HL-60/S4 (cell line): ENCODE measurements around the gene ABCA13.

ENCODE experiments used
- in situ Hi-C: fragments of 300-500 bp; cut with MboI; formaldehyde crosslinking; loops from 2 replicates; pipeline ENCODE4 v1.14.3; 2022; ENCODE audit warnings: low sequenced_read_pairs

ABCA13 gene

DNA sequence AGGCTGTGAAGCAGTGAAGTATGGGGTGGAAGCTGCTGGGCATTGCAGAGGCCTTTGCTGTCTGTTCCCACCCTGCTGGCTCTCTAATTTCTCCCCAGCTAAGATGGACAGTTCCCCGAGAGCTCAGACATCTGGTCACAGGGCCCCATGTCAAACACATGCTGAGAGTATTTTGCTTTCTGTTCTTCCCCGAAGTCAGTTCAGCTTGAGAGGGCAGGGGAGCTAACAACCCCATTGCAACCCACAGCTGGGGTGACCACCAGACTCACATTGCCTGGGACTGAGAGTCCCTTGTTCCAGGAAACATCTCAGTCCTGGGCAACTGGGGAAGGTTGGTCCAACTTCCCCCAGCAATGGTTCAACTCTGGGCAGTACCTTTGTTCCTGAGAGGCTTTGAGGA, 52.8 kb downstream of the ABCA13 start:
- in situ Hi-C loops: no loop called here

DNA sequence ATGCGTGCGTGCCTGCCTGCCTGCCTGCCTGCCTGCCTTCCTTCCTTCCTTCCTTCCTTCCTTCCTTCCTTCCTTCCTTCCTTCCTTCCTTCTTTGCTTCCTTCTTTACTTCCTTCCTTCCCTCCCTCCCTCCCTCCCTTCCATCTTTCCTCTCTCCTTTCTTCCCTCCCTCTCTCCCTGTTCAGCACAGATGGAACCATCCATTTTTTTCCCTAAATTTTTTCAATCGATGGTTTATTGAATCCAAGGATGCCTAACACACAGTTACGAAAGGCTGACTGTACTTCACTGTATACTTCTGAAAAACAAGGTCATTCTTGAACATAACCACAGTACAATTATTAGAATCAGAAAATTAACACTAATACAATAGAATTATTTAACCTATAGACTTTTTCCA, 53.8 kb downstream of the ABCA13 start:
- in situ Hi-C loops: no loop called here

DNA sequence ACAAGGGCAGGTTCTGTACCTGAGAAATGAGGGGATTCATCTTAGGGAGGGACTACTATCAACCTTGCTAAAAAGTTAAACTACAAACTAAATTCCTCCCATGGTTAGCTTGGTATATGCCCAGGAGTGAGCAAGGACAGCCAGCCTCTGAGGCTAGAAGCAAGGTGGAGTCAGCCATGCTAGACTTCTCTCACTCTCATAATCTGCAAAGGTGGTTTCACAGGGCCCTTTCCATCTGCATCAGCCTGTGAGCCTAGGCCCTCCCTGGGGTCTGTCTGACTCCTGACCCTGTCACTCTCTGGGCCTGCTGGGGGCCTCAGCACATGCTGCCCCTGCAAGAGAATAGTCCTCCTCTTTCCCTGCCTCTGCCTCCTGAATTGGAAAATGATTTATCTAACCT, 66.1 kb downstream of the ABCA13 start:
- in situ Hi-C loops: no loop called here

DNA sequence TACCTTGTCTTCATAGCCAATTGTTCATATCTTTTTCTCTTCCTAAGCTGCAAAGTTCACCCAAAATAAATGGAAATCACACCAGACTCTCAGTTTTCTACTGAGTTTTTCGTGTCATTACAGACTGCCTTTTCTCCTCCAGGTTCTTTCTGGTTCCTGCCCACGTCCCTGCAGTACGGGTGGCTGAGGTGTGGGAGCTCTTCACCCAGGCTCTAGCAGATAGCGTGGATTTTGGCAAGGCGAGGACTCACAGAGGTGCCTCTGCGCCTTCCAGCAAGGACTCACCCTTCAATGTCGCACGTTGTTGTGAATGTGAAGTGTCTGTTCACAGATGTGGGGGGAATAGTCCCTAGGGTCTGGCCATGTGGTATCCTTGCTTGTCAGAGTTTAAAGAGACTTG, 71.6 kb downstream of the ABCA13 start:
- in situ Hi-C loops: no loop called here

DNA sequence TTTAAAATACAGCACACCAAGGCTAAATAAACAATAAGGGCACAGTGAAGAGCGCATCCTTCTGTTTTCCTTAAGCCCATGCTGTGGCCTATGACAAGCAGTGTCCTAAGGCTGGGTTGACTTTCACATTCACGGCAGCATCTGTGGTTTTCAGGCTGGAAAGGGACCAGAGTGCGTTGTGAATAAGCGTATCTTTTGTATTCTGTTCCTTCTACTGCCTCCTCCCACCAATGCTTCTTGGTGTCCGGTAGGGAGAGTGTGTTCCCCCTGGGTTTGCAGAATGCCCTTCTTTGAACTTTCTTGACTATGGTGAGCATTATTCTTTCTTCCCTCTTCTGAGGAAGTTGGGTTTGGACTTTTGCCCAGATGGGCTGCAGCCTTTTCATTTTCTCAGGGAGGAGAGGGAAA, 73.6 kb downstream of the ABCA13 start:
- in situ Hi-C loops: no loop called here

DNA sequence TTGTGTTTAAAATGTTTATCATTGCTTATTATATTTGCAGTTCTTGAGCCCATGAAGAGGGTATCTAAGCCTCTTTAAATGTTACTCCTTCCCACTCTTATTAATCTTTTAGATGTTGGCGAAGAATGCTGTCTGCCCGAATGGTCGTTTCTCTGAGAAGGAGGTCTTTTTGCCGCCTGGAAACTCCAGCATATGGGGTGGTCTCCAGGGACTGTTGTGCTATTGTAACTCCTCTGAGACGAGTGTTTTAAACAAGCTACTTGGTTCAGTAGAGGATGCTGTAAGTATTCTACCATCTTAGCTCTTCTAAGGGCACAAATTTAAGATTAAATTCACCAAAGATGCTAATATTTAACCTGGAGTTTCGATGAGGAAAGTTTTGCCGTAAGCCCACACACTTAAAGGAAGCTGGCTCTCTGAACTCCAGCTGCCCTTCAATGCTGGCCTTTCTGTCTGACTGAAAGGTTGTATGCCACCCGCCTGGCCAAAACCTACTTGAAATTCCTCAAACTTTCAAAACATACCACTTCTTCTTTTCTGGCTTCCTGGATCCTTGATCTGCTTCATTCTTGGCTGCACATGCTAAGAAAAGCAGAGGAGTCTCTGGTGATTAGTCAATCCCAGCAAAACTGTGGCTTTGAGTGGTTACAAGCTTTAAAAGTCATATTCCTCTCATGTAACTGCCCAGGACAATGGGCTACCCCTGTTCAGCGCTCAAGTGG, 74.7 kb downstream of the ABCA13 start:
- in situ Hi-C loops: no loop called here

DNA sequence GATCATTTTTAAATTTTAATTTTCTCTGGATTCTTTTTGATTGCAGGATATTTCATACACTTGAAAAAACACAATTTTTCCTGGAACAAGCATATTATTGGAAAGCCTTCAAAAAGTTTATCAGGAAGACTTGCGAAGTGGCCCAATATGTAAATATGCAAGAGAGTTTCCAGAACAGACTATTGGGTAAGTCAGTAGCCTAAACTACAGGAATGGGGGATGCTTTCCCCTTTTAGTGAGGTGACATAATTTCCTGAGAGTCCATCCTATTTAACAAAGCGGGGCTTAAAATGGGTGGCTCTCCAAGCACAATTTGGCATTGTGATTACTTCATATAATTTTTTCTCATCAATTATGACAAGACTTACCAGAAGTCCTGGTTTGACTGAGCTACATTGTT, 77.9 kb downstream of the ABCA13 start:
- in situ Hi-C loops: no loop called here

DNA sequence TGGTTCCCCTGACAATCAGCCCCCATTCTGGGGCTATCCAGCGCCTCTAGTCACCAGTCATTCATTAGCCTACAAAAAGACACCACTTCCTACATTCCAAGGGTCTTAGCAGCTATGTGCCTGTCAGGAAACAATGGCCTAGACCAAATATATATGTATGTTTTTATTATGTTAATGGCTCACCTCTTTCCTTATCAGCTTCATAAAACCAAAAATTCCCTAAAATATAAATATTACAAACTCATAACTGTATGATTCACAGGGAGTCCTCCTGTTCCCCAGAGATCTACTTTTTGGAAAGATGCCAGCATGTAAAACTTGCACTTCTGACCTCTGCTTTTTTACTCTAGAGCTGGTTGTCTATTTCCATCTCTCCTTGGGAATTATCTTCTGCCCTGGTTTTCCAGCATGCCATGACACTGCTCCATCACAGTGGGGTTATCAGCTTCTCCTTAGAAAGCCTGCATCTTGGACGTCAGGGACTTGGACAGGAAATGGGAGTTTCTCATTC, 79.2 kb downstream of the ABCA13 start:
- in situ Hi-C loops: no loop called here

DNA sequence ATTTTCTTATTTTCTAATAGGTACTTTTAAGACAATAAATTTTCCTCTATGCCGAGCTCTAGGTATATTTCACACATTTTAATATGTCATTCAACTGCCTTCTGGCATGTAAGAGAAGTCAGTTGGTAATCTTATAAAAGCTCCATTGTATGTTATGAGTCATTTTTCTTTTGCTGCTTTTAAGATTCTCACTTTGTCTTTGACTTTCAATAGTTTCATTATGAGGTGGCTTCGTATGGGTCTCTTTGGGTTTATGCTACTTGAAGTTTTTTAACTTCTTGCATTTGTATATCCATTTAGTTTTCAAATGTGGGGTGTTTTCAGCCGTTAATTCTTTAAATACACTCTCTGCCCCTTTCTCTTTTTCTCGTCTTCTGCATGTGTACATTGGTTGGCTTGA, 80.5 kb downstream of the ABCA13 start:
- in situ Hi-C loops: no loop called here

DNA sequence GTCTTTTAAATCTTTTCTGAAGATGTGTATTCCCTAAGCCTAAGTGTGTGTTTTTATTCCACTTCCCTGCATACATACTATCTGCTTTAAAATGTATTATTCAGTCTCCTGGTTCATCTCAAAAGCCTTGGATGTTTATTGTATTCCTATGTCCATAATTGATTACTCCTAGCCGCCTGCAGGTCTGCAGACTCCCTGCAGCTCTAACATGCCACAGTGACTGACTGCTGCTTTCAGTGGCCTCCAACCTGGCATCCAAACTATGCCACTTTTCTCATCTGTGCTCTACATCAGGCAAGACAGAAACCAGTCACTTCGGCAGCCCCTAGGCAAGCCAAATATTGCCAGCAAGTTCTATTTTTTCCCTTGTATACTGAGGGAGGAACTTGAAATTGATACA, 81.7 kb downstream of the ABCA13 start:
- in situ Hi-C loops: no loop called here

DNA sequence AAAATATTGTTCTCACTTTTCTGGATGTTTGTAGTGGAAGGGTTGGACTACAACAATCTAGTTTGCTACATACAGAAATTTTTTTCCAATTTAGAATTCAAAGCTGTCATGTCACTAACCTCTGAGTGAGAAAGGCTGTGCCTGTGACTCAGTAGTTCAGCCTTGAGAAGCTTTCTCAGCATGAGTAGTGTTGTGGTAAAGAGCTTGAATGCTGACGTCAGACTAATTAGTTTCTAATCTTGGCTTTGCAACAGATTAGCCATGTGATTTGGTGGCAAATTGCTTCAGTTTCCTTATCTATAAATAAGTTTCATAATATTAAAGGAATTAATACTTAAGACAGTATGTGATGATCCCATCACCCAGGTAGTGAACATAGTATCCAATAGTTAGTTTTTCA, 83.8 kb downstream of the ABCA13 start:
- in situ Hi-C loops: no loop called here

DNA sequence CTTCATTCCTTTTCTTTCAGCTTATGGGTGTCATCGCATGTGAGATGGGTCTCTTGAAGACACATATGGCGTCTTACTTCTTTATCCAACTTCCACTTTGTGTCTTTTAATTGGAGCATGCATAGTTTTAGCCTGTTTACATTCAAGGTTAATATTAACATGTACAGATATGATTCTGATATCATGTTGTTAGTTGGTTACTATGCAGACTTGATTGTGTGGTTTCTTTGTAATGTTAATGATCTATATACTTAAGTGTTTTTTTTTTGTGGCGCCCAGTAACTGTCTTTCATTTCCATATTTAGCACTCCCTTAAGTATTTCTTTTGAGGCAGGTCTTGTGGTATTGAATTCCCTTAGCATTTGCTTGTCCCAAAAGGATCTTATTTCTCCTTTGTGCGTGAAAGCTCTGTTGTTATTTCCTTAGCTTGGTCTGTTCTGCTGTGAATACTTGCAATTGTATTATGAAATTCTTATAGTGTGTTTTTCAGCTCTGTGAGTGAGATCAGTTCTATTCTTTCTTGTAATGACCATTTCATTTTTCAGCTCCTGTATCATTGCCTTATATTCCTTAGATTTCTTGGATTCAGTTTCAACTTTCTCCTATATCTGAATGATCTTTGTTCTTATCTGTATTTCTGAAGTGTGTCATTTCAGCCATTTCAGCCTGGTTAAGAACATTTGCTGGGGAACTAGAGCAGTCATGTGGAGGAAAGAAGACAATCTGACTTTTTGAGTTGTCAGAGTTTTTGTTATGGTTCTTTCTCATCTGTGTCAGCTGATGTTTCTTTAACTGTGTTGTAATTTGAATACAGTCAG, 88.4 kb downstream of the ABCA13 start:
- in situ Hi-C loops: no loop called here

DNA sequence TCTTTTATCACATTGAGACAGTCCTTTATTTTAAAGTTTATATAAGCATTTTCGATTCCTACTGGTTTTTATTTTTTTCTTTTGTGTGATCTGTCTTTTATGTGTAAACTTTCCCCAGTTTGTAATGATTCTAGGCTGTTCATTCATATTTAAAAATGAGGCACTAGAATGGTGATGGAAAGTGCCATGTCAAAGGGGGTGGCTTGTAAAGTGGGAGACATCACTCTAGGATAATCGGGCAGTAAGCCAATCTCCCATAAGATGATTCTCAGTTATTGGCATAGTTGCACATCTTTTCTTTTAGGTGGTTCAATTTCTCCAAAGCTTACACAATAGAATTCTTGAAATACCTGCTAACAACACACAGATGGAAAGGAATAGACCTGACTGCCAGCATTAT, 90.4 kb downstream of the ABCA13 start:
- in situ Hi-C loops: no loop called here

DNA sequence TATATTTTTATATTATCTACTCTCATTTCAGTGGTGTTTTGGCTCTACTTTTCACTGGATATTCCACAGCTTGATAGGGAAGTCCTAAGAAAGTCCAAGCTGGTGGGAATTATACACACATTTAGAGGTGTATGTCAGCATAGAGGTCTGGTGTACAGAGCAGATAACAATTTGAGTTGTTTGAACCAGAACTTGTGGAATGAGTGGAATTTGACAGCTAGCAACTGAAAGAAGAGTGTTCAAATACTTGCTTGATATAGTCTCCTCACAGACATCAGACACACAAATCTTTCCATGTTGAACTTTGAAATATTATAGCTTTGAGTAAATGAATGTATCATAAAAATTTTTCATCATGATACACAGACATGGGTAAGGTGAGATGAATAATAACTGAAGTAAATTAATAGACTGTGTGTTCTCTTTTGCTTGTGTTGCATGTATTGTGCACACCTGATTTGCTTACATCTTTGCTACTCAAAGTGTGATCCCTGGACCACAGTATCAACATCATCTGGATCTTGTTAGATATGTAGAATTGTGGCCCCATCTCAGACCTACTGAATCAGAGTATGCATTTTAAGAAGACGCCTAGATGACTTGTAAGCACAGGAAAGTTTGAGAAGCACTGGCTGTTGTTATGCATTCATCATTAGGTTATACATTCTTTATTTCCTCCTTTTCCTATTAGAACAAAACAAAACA, 91.5 kb downstream of the ABCA13 start:
- in situ Hi-C loops: no loop called here

DNA sequence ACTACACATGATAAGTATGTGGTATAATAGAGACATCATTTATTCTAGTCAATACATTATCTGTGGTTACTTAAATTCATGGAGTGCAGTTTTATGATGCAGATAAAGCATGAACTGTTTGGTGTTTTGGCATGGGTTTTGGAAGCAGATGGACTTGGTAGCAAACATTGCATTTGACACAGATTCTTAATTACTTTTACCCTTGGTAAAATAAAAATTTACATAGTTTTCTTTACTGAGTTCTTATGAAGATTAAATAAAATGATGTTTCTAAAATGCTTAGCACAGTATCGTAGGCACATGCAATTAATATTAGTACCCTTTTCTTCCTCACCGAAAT, 92.0 kb downstream of the ABCA13 start:
- in situ Hi-C loops: no loop called here

DNA sequence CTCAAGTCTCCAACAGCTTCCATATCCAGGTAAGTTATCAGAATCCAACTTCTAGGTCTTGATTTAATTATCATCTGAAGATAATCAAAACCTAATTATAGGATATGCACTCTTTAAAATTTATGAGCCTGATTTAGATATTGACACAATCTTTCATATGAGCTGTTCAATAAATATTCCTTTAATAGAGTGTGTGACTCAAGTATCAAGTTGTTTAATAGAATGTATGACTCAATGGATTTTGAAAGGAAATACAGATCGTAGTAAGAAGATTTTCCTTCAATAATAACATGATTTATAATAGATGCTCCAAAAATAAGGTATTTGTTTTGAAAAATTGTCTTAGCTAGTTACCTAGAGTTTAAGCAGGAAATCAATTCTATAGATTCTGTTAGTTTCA, 97.8 kb downstream of the ABCA13 start:
- in situ Hi-C loops: no loop called here

DNA sequence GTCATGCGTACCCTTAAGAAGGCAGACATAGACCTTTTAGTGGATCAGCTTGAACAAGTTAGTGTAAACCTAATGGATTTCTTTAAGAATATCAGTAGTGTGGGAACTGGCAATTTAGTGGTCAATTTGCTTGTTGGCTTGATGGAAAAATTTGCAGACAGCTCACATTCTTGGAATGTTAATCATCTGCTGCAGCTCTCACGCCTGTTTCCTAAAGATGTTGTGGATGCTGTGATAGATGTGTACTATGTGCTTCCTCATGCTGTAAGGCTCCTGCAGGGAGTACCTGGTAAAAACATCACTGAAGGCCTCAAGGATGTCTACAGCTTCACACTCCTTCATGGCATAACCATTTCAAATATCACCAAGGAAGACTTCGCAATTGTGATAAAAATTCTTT, 103.4 kb downstream of the ABCA13 start:
- in situ Hi-C loops: no loop called here

DNA sequence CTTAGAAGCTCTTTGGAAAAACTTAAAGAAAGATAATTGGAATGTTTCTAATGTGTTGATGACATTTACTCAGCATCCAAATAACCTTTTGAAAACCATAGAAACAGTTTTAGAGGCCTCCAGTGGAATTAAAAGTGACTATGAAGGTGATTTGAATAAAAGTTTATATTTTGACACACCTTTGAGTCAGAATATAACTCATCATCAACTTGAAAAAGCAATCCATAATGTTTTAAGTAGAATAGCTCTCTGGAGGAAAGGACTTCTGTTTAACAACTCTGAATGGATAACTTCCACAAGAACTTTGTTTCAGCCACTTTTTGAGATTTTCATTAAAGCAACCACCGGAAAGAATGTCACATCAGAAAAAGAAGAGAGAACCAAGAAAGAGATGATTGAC, 108.2 kb downstream of the ABCA13 start:
- in situ Hi-C loops: no loop called here

DNA sequence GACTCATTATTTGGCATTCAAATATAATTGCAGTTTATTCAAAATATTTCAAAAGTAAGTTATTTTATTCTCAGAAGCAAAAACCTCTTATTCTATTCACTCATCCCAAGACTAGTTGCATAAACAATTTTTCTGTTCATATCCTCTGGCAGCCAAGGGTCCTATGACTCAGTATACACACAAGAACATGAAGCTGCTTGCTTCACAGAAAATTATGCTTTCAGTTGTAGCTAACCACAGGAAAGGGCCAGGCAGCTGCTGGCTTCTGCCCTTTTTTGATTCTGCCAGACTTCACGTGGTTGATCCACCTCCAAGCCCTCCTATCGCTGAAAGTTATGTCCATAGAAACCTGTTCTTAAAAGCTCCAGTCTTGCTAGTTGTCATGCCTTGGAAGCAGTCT, 108.8 kb downstream of the ABCA13 start:
- in situ Hi-C loops: no loop called here

DNA sequence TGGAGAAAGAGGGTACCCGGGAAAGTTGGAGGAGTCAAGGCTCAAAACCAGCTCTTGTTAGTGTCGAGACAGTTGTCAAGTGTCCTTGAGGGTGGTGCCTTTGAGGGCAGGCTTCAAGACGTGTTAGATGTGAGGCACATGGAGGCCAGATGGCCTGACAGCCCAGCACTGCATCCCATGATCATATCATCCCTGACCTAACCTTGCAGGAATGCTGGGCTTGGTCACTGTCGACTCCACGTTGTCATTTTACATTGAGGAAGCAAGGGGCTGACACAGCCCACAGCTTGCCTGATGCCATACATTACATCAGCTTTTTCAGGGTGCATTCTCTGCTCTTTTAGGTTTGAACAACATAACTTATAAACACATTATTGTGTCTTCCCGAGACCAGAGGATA, 114.1 kb downstream of the ABCA13 start:
- in situ Hi-C loops: no loop called here

DNA sequence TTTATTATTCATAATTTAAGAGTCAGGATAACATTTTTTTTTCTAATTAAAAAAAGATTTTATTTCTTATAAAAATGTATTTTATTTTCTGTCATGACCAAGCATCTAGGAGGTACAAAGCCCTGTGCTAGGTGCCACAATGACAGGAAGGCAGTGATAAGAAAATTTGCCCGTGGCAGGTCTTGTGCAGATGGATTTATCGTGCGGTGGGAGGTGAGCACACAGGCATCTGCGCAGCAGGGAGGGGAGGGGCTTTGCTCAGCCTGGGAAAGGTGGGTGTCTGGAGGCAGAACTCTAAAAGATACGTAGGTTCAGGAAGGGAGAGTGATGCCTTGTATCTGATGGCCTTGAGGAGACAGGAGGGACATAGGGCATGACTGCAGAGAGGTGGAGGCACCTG, 115.6 kb downstream of the ABCA13 start:
- in situ Hi-C loops: no loop called here

DNA sequence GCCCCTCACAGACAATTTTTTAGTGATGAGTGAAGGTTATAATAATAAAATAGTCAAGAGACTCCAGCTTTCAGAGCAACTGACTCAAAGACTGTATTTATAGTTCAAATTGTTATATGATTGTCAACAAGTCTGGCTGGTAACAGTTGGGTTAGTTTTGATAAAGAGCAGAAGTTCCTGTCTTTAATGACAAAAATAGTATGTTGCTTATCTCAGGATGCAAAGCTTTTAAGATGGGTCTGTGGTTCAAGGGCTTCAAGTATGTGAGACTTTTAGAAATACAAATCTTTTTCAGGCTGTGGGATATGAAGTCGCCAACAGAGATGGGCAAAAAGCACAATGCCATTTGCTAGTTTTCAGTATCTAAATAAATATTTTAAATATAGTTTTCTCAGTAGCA, 118.4 kb downstream of the ABCA13 start:
- in situ Hi-C loops: no loop called here
